PC-3 (cell line): ENCODE data around the gene VSTM4. TPM values are rescaled to one million over a fixed set of nuclear protein-coding genes. Genes with fewer than 3 reads are reported as not detected.

Source experiments
- ATAC-seq: fragments of 200-7000 bp; cut with Tn5 transposase; 2 replicates; pipeline ENCODE4 v1.9.1; 2020; ENCODE audit warnings: mild to moderate bottlenecking, moderate library complexity
- BruUV-seq: library from RNA; stranded (reverse); fragments of 400-500 nt; replicated peaks from 2 replicates; lab custom pipeline; 2021; lab: Mats Ljungman, UMichigan
- CTCF ChIA-PET: fragments of 300-600 bp; sonication (Branson Sonifier 250); formaldehyde crosslinking; loops from one replicate; lab custom pipeline; 2022; ENCODE audit warnings: antibody characterized with exemption; lab: Charles Lee
- POLR2A ChIA-PET: fragments of 300-600 bp; sonication (Branson Sonifier 250); formaldehyde crosslinking; loops from one replicate; lab custom pipeline; 2022; ENCODE audit warnings: antibody characterized with exemption; ENCODE audit not compliant: unreplicated experiment; lab: Charles Lee
- DNase-seq: peaks from one replicate; pipeline ENCODE4 v3.0.0-alpha.2; 2015
- H2AFZ ChIP-seq: fragments of 300-600 bp; sonication (generic); 2 replicates; pipeline ENCODE4 v1.6.0; 2016; ENCODE audit warnings: antibody characterized with exemption, low read length
- H3F3A ChIP-seq: fragments of 300-600 bp; sonication (generic); one replicate; pipeline ENCODE4 v1.6.0; 2017; ENCODE audit warnings: antibody characterized with exemption, low read length, control low read depth, mild to moderate bottlenecking; ENCODE audit not compliant: unreplicated experiment
- H3K27ac ChIP-seq: fragments of 300-600 bp; sonication (generic); 2 replicates; pipeline ENCODE4 v1.5.1; 2016; ENCODE audit warnings: mild to moderate bottlenecking, low read length
- H3K27me3 ChIP-seq: fragments of 300-600 bp; sonication (generic); 2 replicates; pipeline ENCODE4 v1.6.1; 2016; ENCODE audit warnings: low read length, mixed read lengths
- H3K36me3 ChIP-seq: fragments of 300-600 bp; sonication (generic); 2 replicates; pipeline ENCODE4 v1.6.1; 2016; ENCODE audit warnings: low read depth, mixed run types, low read length, mixed read lengths
- H3K4me1 ChIP-seq: fragments of 300-600 bp; sonication (generic); 2 replicates; pipeline ENCODE4 v1.5.1; 2016; ENCODE audit warnings: low read length; ENCODE audit not compliant: insufficient read depth
- H3K4me2 ChIP-seq: fragments of 300-600 bp; sonication (generic); 2 replicates; pipeline ENCODE4 v1.6.0; 2016; ENCODE audit warnings: low read length
- H3K4me3 ChIP-seq: fragments of 300-600 bp; sonication (generic); 2 replicates; pipeline ENCODE4 v1.5.1; 2016; ENCODE audit warnings: mild to moderate bottlenecking, low read length, mixed read lengths
- H3K79me2 ChIP-seq: fragments of 300-600 bp; sonication (generic); 2 replicates; pipeline ENCODE4 v1.6.1; 2017; ENCODE audit warnings: low read length, mixed read lengths
- H3K9ac ChIP-seq: fragments of 300-600 bp; sonication (generic); 2 replicates; pipeline ENCODE4 v1.6.0; 2016; ENCODE audit warnings: mild to moderate bottlenecking, low read length
- H3K9me2 ChIP-seq: fragments of 300-600 bp; sonication (generic); replicated peaks from 2 replicates; pipeline ENCODE4 v1.6.1; 2016; ENCODE audit warnings: mixed run types, low read length, mixed read lengths
- H3K9me3 ChIP-seq: fragments of 300-600 bp; sonication (generic); 2 replicates; pipeline ENCODE4 v1.6.1; 2016; ENCODE audit warnings: low read length, mixed read lengths
- H4K20me1 ChIP-seq: fragments of 300-600 bp; sonication (generic); 2 replicates; pipeline ENCODE4 v1.6.1; 2016; ENCODE audit warnings: low read length, mixed read lengths
- EZH2 ChIP-seq: fragments of 300-600 bp; sonication (generic); IDR thresholded peaks from one replicate; pipeline ENCODE4 v1.6.1; 2017; ENCODE audit warnings: antibody characterized with exemption, mild to moderate bottlenecking, low read length; ENCODE audit not compliant: unreplicated experiment
- EZH2phosphoT487 ChIP-seq: fragments of 300-600 bp; sonication (generic); IDR thresholded peaks from 2 replicates; pipeline ENCODE4 v1.6.1; 2018; ENCODE audit warnings: mild to moderate bottlenecking, antibody characterized with exemption, low read length, borderline replicate concordance
- intact Hi-C: fragments of 100-400 bp; cut with micrococcal nuclease; formaldehyde crosslinking; loops from 2 replicates; pipeline ENCODE4 v1.9.0; 2023
- total RNA-seq: library from RNA; depleted of rRNA; stranded (reverse); fragments of >200 nt; gene quantifications from 2 replicates; pipeline ENCODE4 v1.2.3, GENCODE V29; 2014
- TF ChIP-seq, protein P1 (sequence below): fragments of 300-600 bp; sonication (generic); conservative IDR thresholded peaks from 2 replicates; pipeline ENCODE4 v1.5.1; 2017; ENCODE audit warnings: antibody characterized with exemption, low read depth, mild to moderate bottlenecking, low read length

Gene VSTM4
- total RNA-seq, 1 experiment from 2014 or later, result not detected

GRCh38 chr10:49163741-49164140 is 48.4 kb upstream of the VSTM4 start:
- Histone ChIP-seq H3F3A (no peaks in the 10 kb centered on the region), H2AFZ (no peak overlapping the region), H3K27ac (no peak overlapping the region), H4K20me1 (no peaks in the 10 kb centered on the region), H3K4me3 (no peak overlapping the region), H3K9ac (no peak overlapping the region), H3K36me3 (no peaks in the 10 kb centered on the region), H3K4me1 (peaks cover 12% of the 10 kb centered on the region; the same call in 1 of the 2 replicates), H3K4me2 (no peak overlapping the region), H3K79me2 (no peaks in the 10 kb centered on the region), H3K9me3 (no peaks in the 10 kb centered on the region), H3K27me3 (peaks cover 13% of the 10 kb centered on the region; the same call in 1 of the 2 replicates), H3K9me2 (no peaks in the 10 kb centered on the region)
- no peak for ATAC-seq
- ChIA-PET CTCF (no interaction called here), POLR2A (no interaction called here)
- TF ChIP-seq EZH2 (no peak), EZH2phosphoT487 (no peak)
- TF ChIP-seq, protein P1, sequence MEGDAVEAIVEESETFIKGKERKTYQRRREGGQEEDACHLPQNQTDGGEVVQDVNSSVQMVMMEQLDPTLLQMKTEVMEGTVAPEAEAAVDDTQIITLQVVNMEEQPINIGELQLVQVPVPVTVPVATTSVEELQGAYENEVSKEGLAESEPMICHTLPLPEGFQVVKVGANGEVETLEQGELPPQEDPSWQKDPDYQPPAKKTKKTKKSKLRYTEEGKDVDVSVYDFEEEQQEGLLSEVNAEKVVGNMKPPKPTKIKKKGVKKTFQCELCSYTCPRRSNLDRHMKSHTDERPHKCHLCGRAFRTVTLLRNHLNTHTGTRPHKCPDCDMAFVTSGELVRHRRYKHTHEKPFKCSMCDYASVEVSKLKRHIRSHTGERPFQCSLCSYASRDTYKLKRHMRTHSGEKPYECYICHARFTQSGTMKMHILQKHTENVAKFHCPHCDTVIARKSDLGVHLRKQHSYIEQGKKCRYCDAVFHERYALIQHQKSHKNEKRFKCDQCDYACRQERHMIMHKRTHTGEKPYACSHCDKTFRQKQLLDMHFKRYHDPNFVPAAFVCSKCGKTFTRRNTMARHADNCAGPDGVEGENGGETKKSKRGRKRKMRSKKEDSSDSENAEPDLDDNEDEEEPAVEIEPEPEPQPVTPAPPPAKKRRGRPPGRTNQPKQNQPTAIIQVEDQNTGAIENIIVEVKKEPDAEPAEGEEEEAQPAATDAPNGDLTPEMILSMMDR, result no peak
- intact Hi-C loops, result loop anchor here (1.0 to 10.0 kb wide), 2 partner anchors 179 to 505 kb away; no protein-coding TSS in a partner anchor
- BruUV-seq, result no TSS peak
- DNase-seq, result no peak

GRCh38 chr10:49162761-49163310 is 47.5 kb upstream of the VSTM4 start:
- POLR2A ChIA-PET, result no interaction called here
- Histone ChIP-seq H3F3A (no peaks in the 10 kb centered on the region), H4K20me1 (no peaks in the 10 kb centered on the region), H3K9me3 (no peaks in the 10 kb centered on the region), H3K27ac (no peak overlapping the region), H2AFZ (no peak overlapping the region), H3K36me3 (no peaks in the 10 kb centered on the region), H3K4me3 (no peak overlapping the region), H3K79me2 (no peaks in the 10 kb centered on the region), H3K4me1 (peaks cover 12% of the 10 kb centered on the region; the same call in 1 of the 2 replicates), H3K4me2 (no peak overlapping the region), H3K27me3 (peaks cover 20% of the 10 kb centered on the region), H3K9me2 (no peaks in the 10 kb centered on the region), H3K9ac (no peak overlapping the region)
- no peak for TF ChIP-seq EZH2phosphoT487
- TF ChIP-seq EZH2, result no peak
- TF ChIP-seq, protein P1, result no peak
- intact Hi-C loops, result loop anchor here (10.0 kb wide), 1 partner anchor 178 kb away; no protein-coding TSS in a partner anchor
- DNase-seq (no peak), ATAC-seq (no peak)
- no TSS peak for BruUV-seq
- CTCF ChIA-PET, result no interaction called here

DNA sequence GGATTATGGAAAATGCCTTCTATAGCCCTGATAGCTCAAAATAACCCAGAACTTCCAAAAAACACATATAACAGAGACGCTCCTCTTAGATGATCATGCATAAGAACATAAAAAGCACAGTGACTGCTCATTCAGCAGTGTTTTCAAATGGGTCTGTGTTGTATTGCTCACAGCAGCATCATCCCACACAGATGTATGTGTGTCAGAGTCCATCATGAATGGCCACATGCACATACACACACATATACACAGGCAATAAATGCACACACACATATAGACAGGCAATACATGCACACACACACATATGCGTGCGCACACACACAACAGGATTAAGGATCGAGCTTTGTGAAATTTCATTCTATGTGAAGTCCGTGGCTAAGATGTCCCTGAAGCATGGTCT is 46.7 kb upstream of the VSTM4 start:
- H2AFZ ChIP-seq, result no peak overlapping the region
- no peak overlapping the region for H3K9ac ChIP-seq
- no peaks in the 10 kb centered on the region for H3K79me2 ChIP-seq
- H3K27ac ChIP-seq, result no peak overlapping the region
- no peaks in the 10 kb centered on the region for H4K20me1 ChIP-seq
- CTCF ChIA-PET, result interaction anchor here (0.6 to 1.1 kb wide), 5 partner anchors 154 to 506 kb away, joined by 6 to 8 read pairs (median 6); no protein-coding TSS in a partner anchor
- peak overlapping the region; percentile 8; the same call in 1 of the 2 replicates for H3K4me2 ChIP-seq
- BruUV-seq, result no TSS peak
- no peak for TF ChIP-seq EZH2phosphoT487
- intact Hi-C loops, result loop anchor here (10.0 kb wide), 1 partner anchor 177 kb away; no protein-coding TSS in a partner anchor
- DNase-seq, result no peak
- H3F3A ChIP-seq, result no peaks in the 10 kb centered on the region
- H3K36me3 ChIP-seq, result no peaks in the 10 kb centered on the region
- H3K9me2 ChIP-seq, result no peaks in the 10 kb centered on the region
- no peak overlapping the region for H3K4me3 ChIP-seq
- POLR2A ChIA-PET, result interaction anchor here (0.6 kb wide), 1 partner anchor 227 kb away, joined by 3 read pairs; no protein-coding TSS in a partner anchor
- H3K27me3 ChIP-seq, result peaks cover 27% of the 10 kb centered on the region
- peaks cover 12% of the 10 kb centered on the region; the same call in 1 of the 2 replicates for H3K4me1 ChIP-seq
- no peak for ATAC-seq
- no peaks in the 10 kb centered on the region for H3K9me3 ChIP-seq
